Measurements from ENCODE around the gene STK32C. TPM values are rescaled to one million over a fixed set of nuclear protein-coding genes. Genes with fewer than 3 reads are reported as not detected.
"Not testable (repeated sequence)": the region's sequence is repeated elsewhere in the genome, so short reads cannot be mapped to it uniquely, and the experiment has no call there.

The STK32C gene
- total RNA-seq, 1 donor from 2014 or later, result 13.8 TPM

DNA sequence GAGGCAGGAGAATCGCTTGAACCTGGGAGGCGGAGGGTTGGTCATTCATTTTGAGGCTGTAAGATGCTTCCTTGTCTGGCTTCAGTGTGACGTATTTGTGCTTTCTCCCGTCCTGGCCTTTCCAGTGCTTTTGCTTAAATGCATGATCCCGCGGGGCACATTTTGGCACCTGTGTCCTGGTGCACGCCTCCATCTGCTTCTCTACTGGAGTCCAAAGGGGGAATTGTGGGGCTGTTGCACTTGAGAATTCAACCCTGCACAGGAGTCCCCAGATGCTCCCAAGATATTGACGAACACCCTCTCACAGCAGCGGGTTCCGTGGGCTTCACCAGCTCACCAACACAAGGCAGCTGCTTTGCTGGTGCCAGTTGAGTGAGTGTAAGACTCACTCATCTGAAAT, 14.0 kb upstream of the STK32C start:
- Mint-ChIP-seq H3K27me3 (no peaks in the 10 kb centered on the region), H3K27ac (no peak overlapping the region), H3K4me1 (peaks cover 19% of the 10 kb centered on the region), H3K36me3 (ENCODE audit: low read depth) (peaks cover 23% of the 10 kb centered on the region), H3K9me3 (no peaks in the 10 kb centered on the region), H3K4me3 (no peak overlapping the region)
- POLR2A ChIA-PET, result no interaction called here
- intact Hi-C loops (cut with micrococcal nuclease), result no loop called here
- no peak for DNase-seq
- TF ChIP-seq, protein P1, sequence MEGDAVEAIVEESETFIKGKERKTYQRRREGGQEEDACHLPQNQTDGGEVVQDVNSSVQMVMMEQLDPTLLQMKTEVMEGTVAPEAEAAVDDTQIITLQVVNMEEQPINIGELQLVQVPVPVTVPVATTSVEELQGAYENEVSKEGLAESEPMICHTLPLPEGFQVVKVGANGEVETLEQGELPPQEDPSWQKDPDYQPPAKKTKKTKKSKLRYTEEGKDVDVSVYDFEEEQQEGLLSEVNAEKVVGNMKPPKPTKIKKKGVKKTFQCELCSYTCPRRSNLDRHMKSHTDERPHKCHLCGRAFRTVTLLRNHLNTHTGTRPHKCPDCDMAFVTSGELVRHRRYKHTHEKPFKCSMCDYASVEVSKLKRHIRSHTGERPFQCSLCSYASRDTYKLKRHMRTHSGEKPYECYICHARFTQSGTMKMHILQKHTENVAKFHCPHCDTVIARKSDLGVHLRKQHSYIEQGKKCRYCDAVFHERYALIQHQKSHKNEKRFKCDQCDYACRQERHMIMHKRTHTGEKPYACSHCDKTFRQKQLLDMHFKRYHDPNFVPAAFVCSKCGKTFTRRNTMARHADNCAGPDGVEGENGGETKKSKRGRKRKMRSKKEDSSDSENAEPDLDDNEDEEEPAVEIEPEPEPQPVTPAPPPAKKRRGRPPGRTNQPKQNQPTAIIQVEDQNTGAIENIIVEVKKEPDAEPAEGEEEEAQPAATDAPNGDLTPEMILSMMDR (IDR thresholded peaks at IDR 0.05), result no peak
- CTCF ChIA-PET, result no interaction called here
- ATAC-seq (ENCODE audit: low read depth), result no peak

DNA sequence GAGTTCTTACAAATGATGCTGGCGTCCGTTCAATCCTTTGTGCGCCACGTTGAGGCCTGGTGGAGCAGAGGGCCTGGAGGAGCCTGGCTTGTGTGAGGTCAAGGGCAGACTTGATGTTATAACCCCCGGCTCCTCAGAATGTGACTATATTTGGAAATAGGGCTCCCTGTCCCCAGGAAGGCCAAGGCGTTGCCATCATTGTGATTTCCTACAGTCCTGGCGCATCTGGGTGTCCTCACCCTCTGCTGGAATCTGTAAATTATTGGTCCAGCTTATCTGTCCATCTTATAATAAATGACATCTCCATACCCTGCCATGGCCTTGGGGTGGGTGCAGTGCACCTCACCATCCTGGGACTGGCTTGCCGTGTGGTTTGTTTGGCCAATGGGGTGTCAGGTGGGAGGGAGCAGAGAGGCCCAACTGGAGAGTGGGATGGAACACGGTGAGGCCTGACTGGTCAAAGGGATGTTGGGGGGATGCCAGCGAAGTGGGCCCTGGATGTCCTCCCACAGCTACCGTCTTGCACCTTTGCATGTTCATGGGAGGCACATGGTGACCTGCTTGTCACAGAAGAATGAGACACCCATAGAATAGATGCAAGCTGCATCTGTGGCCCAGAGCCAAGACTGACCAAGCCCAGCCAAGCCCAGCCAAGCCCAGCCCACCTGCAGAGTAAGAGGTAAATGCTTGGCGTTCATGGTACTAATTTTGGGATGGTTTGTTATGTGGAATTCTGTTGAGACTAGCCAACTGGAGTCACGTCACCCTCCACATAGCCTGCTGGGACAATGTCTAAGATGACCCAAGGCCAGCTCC, 13.1 kb upstream of the STK32C start:
- ChIA-PET CTCF (no interaction called here), POLR2A (interaction anchor here (1.2 kb wide), 1 partner anchor 11 kb away, joined by 4 read pairs; the partner anchor contains the start of gene LRRC27)
- no peaks in the 10 kb centered on the region for H3K27me3 Mint-ChIP-seq
- no peak for ATAC-seq (ENCODE audit: low read depth)
- no peak overlapping the region for H3K4me3 Mint-ChIP-seq
- TF ChIP-seq, protein P1 (IDR thresholded peaks at IDR 0.05), result no peak
- H3K27ac Mint-ChIP-seq, result no peak overlapping the region
- intact Hi-C loops (cut with micrococcal nuclease), result loop anchor here (1.0 kb wide), 1 partner anchor 11 kb away; the partner anchor contains the start of gene LRRC27
- H3K36me3 Mint-ChIP-seq (ENCODE audit: low read depth), result peaks cover 17% of the 10 kb centered on the region
- DNase-seq, result no peak
- no peaks in the 10 kb centered on the region for H3K9me3 Mint-ChIP-seq
- H3K4me1 Mint-ChIP-seq, result peaks cover 10% of the 10 kb centered on the region

DNA sequence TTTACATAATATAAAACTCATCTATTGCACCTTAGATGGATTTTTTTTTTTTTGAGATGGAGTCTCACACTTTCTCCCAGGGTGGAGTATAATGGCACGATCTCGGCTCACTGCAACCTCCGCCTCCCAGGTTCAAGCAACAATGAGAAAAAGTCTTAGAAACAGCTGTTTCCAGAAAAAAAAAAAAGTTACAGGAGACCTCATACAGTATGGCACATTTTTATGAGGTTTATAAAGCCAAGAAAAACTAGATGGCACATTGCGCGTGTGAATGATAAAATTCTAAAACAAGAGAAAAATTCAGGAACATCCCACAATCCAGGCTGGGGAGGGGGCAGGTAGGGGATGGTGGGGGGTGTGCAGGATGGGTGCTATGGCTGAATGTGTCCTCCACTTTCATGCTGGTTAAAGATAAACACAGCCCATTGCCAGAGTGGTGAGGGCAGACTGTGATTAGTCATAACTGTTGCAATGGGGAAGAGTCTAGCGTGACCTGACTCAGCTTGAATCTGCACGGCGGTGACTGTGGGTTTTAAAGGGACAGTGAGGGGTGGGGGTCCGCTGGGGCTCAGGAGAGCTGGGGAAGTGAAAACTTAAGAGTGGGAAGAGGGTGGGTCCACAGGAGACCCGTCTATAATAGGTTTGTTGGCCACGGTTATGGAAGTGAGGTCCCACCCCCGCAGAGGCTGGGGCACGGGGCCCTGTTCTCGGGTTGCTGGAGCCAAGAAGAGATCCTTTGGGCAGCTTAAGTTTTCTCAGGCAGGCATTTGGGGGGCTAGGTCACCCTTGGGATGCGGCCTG, 12.3 kb upstream of the STK32C start:
- TF ChIP-seq, protein P1 (IDR thresholded peaks at IDR 0.05), result no peak
- ATAC-seq (ENCODE audit: low read depth) (peak; percentile 93), DNase-seq (no peak)
- CTCF ChIA-PET, result no interaction called here
- Mint-ChIP-seq H3K9me3 (no peaks in the 10 kb centered on the region), H3K4me1 (peaks cover 10% of the 10 kb centered on the region), H3K27me3 (no peaks in the 10 kb centered on the region), H3K27ac (peak overlapping the region; percentile 50), H3K4me3 (no peak overlapping the region), H3K36me3 (ENCODE audit: low read depth) (peaks cover 15% of the 10 kb centered on the region)
- intact Hi-C loops (cut with micrococcal nuclease), result loop anchor here (1.0 kb wide), 1 partner anchor 12 kb away; the partner anchor contains the start of gene LRRC27
- POLR2A ChIA-PET, result interaction anchor here (1.2 kb wide), 1 partner anchor 11 kb away, joined by 4 read pairs; the partner anchor contains the start of gene LRRC27

DNA sequence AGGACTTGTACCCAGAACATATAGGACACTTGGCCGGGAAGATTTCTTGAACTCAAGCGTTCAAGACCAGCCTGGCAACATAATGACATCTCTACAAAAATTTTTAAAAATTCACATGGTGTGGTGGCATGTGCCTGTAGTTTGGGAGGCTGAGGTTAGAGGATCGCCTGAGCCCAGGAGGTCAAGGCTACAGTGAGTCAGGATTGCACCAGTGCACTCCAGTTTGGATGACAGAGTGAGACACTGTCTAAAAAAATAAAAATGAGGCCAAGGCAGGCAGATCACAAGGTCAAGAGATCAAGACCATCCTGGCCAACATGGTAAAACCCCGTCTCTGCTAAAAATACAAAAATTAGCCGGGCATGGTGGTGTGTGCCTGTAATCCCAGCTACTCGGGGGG, 9.7 kb upstream of the STK32C start:
- H3K9me3 Mint-ChIP-seq; ATAC-seq (ENCODE audit: low read depth): not testable (repeated sequence)

DNA sequence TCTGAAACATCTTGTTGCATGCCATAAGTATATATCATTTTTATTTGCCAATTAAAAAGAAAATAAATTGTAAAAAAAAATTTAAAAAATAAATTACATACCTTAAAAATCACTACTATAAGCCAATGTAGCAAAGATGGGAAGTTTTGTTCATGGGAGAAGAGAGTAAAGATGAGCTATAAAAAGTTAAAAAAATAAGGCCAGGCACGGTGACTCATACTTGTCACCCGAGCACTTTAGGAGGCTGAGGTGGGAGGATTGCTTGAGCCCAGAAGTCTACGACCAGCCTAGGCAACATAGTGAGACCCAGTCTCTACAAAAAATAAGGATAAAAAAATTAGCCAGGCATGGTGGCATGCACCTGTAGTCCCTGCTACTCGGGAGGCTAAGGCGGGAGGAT, 8.4 kb upstream of the STK32C start:
- no peak for ATAC-seq (ENCODE audit: low read depth)
- ChIA-PET CTCF (no interaction called here), POLR2A (interaction anchor here (0.6 kb wide), 1 partner anchor 14 kb away, joined by 3 read pairs; no protein-coding TSS in a partner anchor)
- intact Hi-C loops (cut with micrococcal nuclease), result no loop called here
- peaks cover 6% of the 10 kb centered on the region for H3K4me1 Mint-ChIP-seq
- H3K9me3 Mint-ChIP-seq, result peaks cover 3% of the 10 kb centered on the region
- H3K4me3 Mint-ChIP-seq, result no peak overlapping the region
- TF ChIP-seq, protein P1 (IDR thresholded peaks at IDR 0.05), result no peak
- no peak overlapping the region for H3K27ac Mint-ChIP-seq
- no peaks in the 10 kb centered on the region for H3K27me3 Mint-ChIP-seq
- no peaks in the 10 kb centered on the region for H3K36me3 Mint-ChIP-seq (ENCODE audit: low read depth)
- no peak for DNase-seq

More for the DNA sequence above, 9.7 kb upstream of the STK32C start:
- POLR2A ChIA-PET, result interaction anchor here (0.8 kb wide), 1 partner anchor 885 kb away, joined by 5 read pairs; no protein-coding TSS in a partner anchor
- intact Hi-C loops (cut with micrococcal nuclease); H3K27ac Mint-ChIP-seq; H3K4me1 Mint-ChIP-seq; H3K36me3 Mint-ChIP-seq (ENCODE audit: low read depth); DNase-seq; CTCF ChIA-PET; H3K27me3 Mint-ChIP-seq; H3K4me3 Mint-ChIP-seq: not testable (repeated sequence)

DNA sequence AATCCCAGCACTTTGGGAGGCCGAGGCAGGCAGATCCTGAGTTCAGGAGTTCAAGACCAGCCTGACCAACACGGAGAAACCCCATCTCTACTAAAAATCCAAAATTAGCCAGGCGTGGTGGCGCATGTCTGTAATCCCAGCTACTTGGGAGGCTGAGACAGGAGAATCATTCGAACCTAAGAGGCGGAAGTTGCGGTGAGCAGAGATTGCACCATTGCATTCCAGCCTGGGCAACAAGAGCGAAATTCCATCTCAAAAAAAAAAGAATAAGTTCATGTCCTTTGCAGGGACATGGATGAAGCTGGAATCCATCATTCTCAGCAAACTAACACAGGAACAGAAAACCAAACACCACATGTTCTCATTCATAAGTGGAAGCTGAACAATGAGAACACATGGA, 7.1 kb upstream of the STK32C start:
- H3K9me3 Mint-ChIP-seq; H3K4me1 Mint-ChIP-seq; H3K4me3 Mint-ChIP-seq; intact Hi-C loops (cut with micrococcal nuclease); POLR2A ChIA-PET; H3K27ac Mint-ChIP-seq; H3K27me3 Mint-ChIP-seq; DNase-seq; ATAC-seq (ENCODE audit: low read depth); CTCF ChIA-PET; H3K36me3 Mint-ChIP-seq (ENCODE audit: low read depth): not testable (repeated sequence)
